Suprapubic skin (tissue), 4 donors: Measurements from ENCODE around the gene ARRB1.

Source experiments
- CTCF ChIP-seq, 2 donors: fragments of 200-600 bp in 1 of 2; fragments of 450-650 bp in 1 of 2; sonication (generic) in 1 of 2; IDR thresholded peaks; one replicate each; pipeline ENCODE4 v1.5.1; 2016 to 2019; ENCODE audit warnings: antibody characterized with exemption in 2 of 2, mild to moderate bottlenecking in 1 of 2, moderate library complexity in 1 of 2
- EP300 ChIP-seq: sonication (generic); formaldehyde crosslinking; IDR thresholded peaks from one replicate; pipeline ENCODE4 v1.6.1; 2017; ENCODE audit warnings: antibody characterized with exemption
- POLR2A ChIP-seq, 2 donors: fragments of 450-650 bp; IDR thresholded peaks; one replicate each; pipeline ENCODE4 v1.6.1; 2017; ENCODE audit warnings: antibody characterized with exemption in 2 of 2, mild to moderate bottlenecking in 2 of 2, moderate library complexity in 2 of 2
- POLR2AphosphoS5 ChIP-seq, 3 donors: sonication (generic); formaldehyde crosslinking; IDR thresholded peaks; one replicate each; pipeline ENCODE4 v1.6.1; 2017; ENCODE audit warnings: antibody characterized with exemption in 3 of 3

- TF ChIP-seq EP300, result no peak
- no peak for TF ChIP-seq POLR2A (IDR thresholded peaks at IDR 0.05)
- no peak for TF ChIP-seq CTCF (IDR thresholded peaks at IDR 0.05)
- no peak for TF ChIP-seq POLR2AphosphoS5 (IDR thresholded peaks at IDR 0.05)
Measured at GRCh38 chr11:75337195-75337654, 14.2 kb downstream of the ARRB1 start.
